Vagina (tissue), 2 donors: Measurements from ENCODE around the gene TFRC.

Experiments
- POLR2AphosphoS5 ChIP-seq, 2 donors: sonication (generic); formaldehyde crosslinking; IDR thresholded peaks; one replicate each; pipeline ENCODE4 v1.9.0; 2017; ENCODE audit warnings: antibody characterized with exemption in 2 of 2, mild to moderate bottlenecking in 2 of 2, low read depth in 1 of 2; ENCODE audit not compliant: insufficient read depth in 1 of 2
- TF ChIP-seq, protein P1 (sequence below), 3 experiments: fragments of 450-650 bp in 2 of 3; fragments of 200-600 bp in 1 of 3; sonication (generic) in 1 of 3; IDR thresholded peaks; one replicate each; pipeline ENCODE4 v1.5.1; 2017 to 2019; ENCODE audit warnings: antibody characterized with exemption in 3 of 3, mild to moderate bottlenecking in 2 of 3, moderate library complexity in 2 of 3

DNA sequence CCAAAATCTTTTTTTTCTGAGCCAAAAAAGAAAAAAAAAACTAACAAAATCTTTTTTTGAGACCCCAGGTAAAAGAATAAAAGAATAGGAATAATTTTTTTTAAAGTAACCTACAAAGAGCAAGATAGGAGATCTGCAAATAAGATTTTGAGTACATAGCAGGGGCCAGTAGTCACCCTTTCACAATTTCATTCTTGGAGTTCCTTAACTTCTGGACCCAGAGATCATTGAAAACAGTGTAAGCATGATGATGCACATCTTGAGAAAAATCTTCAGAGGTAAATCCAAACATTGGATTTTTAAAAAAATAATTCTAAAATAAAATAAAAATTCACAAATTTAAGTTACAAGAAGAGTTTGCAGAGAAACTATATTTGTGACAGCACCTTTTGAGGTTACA lies 18.8 kb downstream of the TFRC start:
- TF ChIP-seq, protein P1, sequence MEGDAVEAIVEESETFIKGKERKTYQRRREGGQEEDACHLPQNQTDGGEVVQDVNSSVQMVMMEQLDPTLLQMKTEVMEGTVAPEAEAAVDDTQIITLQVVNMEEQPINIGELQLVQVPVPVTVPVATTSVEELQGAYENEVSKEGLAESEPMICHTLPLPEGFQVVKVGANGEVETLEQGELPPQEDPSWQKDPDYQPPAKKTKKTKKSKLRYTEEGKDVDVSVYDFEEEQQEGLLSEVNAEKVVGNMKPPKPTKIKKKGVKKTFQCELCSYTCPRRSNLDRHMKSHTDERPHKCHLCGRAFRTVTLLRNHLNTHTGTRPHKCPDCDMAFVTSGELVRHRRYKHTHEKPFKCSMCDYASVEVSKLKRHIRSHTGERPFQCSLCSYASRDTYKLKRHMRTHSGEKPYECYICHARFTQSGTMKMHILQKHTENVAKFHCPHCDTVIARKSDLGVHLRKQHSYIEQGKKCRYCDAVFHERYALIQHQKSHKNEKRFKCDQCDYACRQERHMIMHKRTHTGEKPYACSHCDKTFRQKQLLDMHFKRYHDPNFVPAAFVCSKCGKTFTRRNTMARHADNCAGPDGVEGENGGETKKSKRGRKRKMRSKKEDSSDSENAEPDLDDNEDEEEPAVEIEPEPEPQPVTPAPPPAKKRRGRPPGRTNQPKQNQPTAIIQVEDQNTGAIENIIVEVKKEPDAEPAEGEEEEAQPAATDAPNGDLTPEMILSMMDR (IDR thresholded peaks at IDR 0.05): no peak
- no peak for TF ChIP-seq POLR2AphosphoS5 (IDR thresholded peaks at IDR 0.05; ENCODE audit: insufficient read depth in 1 of 2, low read depth in 1 of 2)
